GM18526 (cell line): ENCODE measurements around the gene OR9A2.

Experiments used
- POLR2A ChIP-seq: IDR thresholded peaks from 3 replicates; pipeline ENCODE4 v1.6.1; 2011; ENCODE audit not compliant: insufficient read length; ENCODE audit errors: extremely low read depth

Gene OR9A2

DNA sequence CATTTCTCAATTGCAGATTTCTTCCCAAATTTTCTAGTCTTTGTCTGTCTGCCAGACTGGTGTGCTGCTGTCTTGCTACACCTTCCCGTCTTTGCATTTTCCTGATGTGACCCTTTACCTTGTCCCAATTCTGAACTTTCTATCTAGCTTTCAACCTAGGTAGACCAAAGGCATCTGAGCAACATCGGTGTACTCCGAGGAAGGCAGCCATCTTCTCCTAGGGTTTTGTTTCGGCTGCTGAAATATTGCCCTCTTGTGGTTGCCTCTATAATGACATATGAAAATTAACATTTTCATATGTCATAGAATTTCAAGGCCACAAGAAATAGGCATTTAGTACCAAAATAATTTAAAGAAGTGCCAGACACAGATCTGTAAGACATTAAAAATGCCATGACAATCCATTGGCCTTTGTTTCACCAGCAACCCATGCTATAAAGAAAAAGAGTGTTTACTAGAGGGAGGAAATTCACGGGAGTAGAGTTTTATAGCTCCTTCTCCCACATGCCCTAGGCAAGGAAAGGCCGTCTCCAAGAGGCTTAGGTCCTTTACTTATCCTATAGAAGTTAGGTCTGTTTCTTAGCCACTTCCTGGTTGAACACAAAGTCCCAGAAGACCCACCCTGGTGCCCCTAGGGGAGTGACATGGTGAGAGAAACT lies 23.4 kb downstream of the OR9A2 start:
- no peak for TF ChIP-seq POLR2A

DNA sequence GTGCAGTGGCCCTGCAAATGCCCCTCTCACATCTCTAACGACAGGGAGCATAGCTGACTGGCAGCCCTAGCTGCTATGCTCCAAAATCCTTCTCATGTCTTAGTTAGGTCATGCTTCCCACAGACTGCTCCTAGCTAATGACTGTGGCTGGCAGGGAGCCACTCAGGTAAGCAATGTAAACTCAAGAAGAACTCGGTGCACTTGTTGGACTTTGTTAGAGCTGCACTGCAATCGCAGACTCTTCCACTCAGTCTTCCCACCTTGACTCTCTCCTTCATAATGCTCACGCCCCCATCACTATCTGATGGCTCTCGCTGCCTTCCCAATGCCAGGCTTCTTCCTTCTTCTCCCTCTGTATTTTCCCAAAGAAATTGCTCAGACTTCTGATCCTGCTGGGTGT lies 24.0 kb downstream of the OR9A2 start:
- no peak for TF ChIP-seq POLR2A

DNA sequence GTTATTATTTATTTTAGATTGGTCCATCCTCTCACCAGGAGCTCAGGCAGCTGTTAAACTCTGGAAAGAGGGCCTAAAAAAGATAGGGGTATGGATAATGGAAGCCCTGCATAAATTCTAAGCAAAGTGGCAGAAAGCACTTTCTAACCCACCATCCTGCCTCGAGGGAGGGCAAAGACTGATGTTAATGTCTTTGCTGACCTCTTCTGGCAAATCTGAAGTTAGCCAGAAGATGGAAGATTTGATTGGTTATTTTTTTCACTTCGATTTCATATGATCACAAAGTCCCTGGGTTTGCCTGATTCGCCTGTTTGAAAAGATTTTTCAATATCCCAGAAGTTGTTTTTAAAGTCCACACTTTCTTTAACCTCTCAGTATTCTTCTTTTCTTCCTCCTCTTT lies 24.8 kb downstream of the OR9A2 start:
- no peak for TF ChIP-seq POLR2A

DNA sequence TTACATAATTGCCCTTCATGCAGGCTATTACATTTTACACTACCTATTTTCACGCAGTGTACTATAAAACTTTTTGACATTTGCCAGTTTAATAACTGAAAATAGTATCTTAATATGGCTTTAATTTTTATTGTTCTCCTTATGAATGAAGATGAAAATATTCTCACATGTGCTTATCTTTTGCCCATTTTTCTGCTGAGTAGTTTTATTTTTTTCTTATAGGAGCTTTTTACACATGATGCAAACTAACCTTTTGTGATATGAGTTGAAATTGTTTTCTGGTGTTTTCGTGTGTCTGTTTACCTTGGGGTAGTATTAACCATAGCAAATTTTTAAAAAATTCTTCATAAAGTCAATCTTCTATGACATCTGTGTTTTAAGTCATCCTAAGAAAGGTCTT lies 26.3 kb downstream of the OR9A2 start:
- TF ChIP-seq POLR2A: no peak

DNA sequence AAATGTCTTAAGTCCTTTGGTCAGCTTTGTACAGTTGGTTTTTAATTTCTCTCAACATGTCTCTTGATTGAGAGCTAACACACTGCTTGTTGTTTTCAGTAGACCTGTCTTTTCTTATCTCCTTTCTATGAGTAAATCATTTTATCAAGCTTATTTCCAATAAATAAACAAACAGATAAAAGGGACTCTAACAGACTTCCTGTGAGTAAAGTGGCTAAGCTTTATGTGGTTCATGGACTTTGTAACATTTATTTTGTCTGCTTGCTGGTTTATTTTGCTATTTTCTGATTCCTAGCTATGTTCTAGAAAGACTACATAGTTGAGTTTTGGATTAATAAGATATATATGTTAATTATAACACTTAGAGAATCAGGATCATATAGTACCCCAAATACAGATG lies 27.1 kb downstream of the OR9A2 start:
- no peak for TF ChIP-seq POLR2A

DNA sequence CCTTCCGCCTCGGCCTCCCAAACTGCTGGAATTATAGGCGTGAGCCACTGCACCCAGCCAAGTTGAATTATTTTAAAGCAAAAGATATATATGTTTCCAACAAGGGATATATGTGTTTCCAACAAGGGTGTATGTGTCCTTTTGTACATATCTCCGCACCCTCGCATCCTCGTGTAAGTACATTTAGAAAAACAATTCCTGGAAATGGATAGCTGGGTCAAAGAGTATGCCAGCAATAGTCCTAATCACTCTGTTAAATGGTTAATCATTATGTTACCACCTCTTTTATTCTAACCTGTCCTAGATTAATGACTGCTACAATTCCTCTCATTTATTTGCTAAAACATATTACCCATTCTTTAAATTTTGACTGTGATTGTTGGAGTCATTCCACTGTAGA lies 28.0 kb downstream of the OR9A2 start:
- TF ChIP-seq POLR2A: no peak

DNA sequence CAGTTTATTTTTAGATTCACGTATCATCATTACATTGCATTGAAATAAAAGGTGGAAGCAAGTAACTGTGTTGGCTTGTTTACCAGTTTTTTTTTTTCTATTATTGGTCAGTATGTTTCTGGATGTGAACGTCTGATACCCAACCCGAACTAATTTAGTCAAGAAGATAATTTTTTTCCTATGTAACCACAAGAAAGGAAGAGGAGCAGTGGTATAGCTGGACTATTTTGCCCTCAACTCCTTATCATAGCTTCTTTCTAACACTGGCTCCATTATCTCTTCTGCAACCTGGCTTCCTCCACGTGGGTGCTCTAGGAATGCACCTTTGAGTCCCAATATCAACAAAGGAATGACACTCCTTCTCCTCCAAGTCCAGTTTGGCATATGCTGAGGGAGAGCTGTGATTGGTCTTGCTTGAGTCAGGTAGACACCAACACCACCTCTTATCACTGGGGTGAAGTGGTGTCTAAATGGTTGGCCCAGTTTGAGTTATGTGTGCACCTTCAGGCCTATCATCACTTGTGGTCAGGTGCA lies 29.4 kb downstream of the OR9A2 start:
- TF ChIP-seq POLR2A: no peak

DNA sequence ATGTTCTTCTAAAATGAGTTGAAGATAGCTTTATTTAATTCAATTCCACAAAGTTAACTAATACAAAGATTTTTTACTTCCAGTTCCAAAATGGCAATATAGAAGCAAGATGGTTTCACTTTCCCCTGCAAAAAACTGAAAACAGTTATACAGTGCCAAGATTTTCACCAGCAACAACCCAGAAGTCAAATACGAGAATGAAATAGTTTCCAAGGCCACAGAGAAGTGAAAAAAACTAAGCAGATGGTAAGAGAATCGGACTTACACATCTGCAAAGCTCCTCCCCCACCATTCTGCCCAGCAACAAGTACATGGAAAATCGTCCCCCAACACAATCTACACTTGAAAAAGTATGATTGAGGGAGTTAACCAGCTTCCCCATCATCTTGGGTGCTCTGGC lies 34.5 kb downstream of the OR9A2 start:
- TF ChIP-seq POLR2A: no peak

DNA sequence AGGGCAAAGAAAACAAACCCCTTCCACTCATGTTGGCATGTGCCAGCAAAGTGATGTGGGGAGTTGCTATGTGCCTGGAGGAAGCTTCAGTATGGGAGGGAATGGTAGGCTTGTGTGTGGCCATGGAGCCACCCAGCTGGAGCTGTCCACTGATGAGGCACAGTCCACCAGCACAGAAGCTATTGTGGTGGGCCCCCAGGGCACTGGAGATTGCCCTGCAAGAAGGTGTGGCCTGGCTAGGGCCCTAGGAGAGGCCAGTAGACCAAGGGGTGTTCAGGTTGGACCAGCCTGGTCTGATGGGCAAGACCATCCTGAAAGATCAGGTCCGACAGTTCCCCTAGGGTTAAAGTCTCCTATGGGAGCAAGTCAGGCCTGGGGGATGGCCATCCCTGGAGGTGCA lies 42.6 kb downstream of the OR9A2 start:
- TF ChIP-seq POLR2A: no peak

DNA sequence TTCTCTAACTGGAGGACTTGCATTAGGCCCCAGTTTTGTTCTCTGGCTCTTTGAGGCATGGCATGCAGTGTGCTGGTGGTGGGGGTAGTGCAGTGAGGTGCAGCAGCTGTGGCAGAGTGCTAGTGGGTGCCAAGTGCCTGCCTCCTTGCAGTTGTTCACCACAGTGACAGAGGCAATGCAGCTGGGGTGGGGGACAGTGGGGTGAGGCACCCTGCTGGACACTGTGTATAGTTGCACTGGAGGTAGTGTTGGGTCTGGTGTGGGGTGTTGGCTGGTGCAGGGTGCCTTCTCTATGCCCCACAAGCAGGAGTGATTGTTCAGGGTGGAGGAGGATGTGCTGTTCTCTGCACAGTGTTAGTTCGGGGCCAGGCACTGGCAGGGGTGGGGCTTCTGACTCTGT lies 43.1 kb downstream of the OR9A2 start:
- no peak for TF ChIP-seq POLR2A
